HepG2 (cell line): ENCODE results near the gene AMZ2. TPM values are rescaled to one million over a fixed set of nuclear protein-coding genes. Genes with fewer than 3 reads are reported as not detected.
A peak's percentile ranks its signal among the peaks of the same experiment; 100 is the strongest.

Experiments used
- AFF4 ChIP-seq: sonication (generic); formaldehyde crosslinking; IDR thresholded peaks from 2 replicates; pipeline ENCODE4 v1.4.0; 2020; ENCODE audit warnings: missing genetic modification reagents
- FOXO1 ChIP-seq: sonication (generic); formaldehyde crosslinking; IDR thresholded peaks from 2 replicates; pipeline ENCODE4 v1.4.0; 2020; ENCODE audit warnings: missing genetic modification reagents
- HDAC2 ChIP-seq: sonication (generic); formaldehyde crosslinking; IDR thresholded peaks from 2 replicates; pipeline ENCODE4 v1.4.0; 2020; ENCODE audit warnings: missing genetic modification reagents
- NCOA1 ChIP-seq: sonication (generic); formaldehyde crosslinking; IDR thresholded peaks from 2 replicates; pipeline ENCODE4 v1.9.0; 2021; ENCODE audit warnings: missing genetic modification reagents
- ZBED4 ChIP-seq: sonication (generic); formaldehyde crosslinking; IDR thresholded peaks from 2 replicates; pipeline ENCODE4 v1.4.0; 2020; ENCODE audit warnings: missing genetic modification reagents, borderline replicate concordance
- ZNF337 ChIP-seq: sonication (generic); formaldehyde crosslinking; IDR thresholded peaks from 2 replicates; pipeline ENCODE4 v1.5.1; 2020; ENCODE audit warnings: missing genetic modification reagents, low read depth, mild to moderate bottlenecking, borderline replicate concordance
- ZNF549 ChIP-seq: sonication (generic); formaldehyde crosslinking; IDR thresholded peaks from 2 replicates; pipeline ENCODE4 v1.5.0; 2020; ENCODE audit warnings: missing genetic modification reagents
- ZNF558 ChIP-seq: sonication (generic); formaldehyde crosslinking; IDR thresholded peaks from 2 replicates; pipeline ENCODE4 v1.9.0; 2022; ENCODE audit warnings: mild to moderate bottlenecking, missing genetic modification reagents, borderline replicate concordance
- ZNF891 ChIP-seq: sonication (generic); formaldehyde crosslinking; IDR thresholded peaks from 2 replicates; pipeline ENCODE4 v1.5.0; 2020; ENCODE audit warnings: mild to moderate bottlenecking, missing genetic modification reagents
- polyA plus RNA-seq, 8 experiments: library from polyadenylated mRNA; depleted of rRNA in 3 of 8; stranded (reverse) in 7 of 8; unstranded in 1 of 8; fragments of >200 nt; fragmentation: Illumina TruSeq in 4 of 8; extraction: Trizol in 4 of 8; gene quantifications; 2 replicates each; pipeline versions ENCODE4 v1.2.1 to v1.2.3, GENCODE V29; 2011 to 2016; ENCODE audit warnings: low read depth in 4 of 8, missing spikeins in 1 of 8, mixed read lengths in 1 of 8; ENCODE audit not compliant: insufficient read depth in 1 of 8
- total RNA-seq, 5 experiments: library from RNA; depleted of rRNA; stranded (reverse); fragments of >200 nt; fragmentation: Illumina TruSeq; extraction: Trizol; gene quantifications; 2 replicates each; pipeline ENCODE4 v1.2.3, GENCODE V29; 2016; ENCODE audit warnings: low read depth in 1 of 5
- TF ChIP-seq, protein P1 (sequence below): sonication (generic); formaldehyde crosslinking; IDR thresholded peaks from 2 replicates; pipeline ENCODE4 v1.8.0; 2022; ENCODE audit warnings: missing genetic modification reagents, mild to moderate bottlenecking, borderline replicate concordance
- TF ChIP-seq, protein P2 (sequence below): IDR thresholded peaks from 2 replicates; pipeline ENCODE4 v1.6.1; 2016; ENCODE audit warnings: low read depth, missing genetic modification reagents, missing compliant biosample characterization
- TF ChIP-seq, protein P3 (sequence below): sonication (generic); formaldehyde crosslinking; IDR thresholded peaks from 2 replicates; pipeline ENCODE4 v1.8.0; 2022; ENCODE audit warnings: mild to moderate bottlenecking, missing genetic modification reagents, moderate library complexity

AMZ2 gene
- total and polyA plus RNA-seq, 2 of the 13 experiments (the other 11 are each of a cell fraction or from before 2014, with no cell fraction given) = 86.9 to 90.2 TPM

DNA sequence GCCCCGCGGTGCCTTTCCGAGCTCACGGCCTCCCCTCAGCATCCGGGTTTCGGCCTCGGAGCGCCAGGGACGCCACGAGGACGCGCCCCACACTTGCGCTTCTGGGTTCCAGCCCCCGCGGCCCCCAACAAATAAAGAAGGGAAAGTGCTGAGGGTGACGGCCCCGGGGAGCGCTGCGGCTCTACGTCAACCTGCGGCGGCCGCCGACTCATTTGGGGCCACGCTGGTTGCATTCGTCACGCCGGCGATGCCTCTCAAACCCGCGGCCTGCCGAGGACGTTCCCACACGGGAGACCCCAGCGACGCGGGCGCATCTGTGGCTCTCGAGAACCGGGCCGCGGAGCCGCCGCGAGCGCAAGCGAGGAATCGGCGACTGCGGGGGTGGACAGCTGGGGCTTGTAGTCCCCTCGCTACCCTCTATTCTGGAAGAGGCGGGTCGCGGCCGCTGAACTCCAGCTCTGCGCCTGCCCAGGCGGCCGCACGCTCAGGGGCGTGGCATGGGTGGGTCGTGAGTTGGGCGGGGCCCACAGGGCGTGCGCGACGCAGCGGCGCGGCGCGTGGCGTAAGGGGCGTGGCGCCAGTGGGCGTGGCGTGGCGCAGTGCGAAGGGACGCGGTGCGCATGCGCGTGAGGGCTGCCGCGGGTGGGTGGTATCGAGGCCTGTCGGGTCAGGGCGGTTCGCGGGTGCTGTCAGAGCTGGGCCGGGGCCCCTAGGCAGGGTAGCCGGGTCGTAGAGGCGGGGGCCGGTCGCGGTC lies at the start of gene AMZ2 (continued):
- TF ChIP-seq AFF4 (CRISPR knock-in tag) = no peak
- TF ChIP-seq ZBED4 = peak; percentile 81
- peak; percentile 73 for TF ChIP-seq HDAC2 (CRISPR knock-in tag)
- peak; percentile 89 for TF ChIP-seq NCOA1 (CRISPR knock-in tag)
- TF ChIP-seq, protein P1, sequence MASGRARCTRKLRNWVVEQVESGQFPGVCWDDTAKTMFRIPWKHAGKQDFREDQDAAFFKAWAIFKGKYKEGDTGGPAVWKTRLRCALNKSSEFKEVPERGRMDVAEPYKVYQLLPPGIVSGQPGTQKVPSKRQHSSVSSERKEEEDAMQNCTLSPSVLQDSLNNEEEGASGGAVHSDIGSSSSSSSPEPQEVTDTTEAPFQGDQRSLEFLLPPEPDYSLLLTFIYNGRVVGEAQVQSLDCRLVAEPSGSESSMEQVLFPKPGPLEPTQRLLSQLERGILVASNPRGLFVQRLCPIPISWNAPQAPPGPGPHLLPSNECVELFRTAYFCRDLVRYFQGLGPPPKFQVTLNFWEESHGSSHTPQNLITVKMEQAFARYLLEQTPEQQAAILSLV (CRISPR knock-in tag) = peak; percentile 74; the same call in 1 of the 2 replicates
- TF ChIP-seq, protein P2, sequence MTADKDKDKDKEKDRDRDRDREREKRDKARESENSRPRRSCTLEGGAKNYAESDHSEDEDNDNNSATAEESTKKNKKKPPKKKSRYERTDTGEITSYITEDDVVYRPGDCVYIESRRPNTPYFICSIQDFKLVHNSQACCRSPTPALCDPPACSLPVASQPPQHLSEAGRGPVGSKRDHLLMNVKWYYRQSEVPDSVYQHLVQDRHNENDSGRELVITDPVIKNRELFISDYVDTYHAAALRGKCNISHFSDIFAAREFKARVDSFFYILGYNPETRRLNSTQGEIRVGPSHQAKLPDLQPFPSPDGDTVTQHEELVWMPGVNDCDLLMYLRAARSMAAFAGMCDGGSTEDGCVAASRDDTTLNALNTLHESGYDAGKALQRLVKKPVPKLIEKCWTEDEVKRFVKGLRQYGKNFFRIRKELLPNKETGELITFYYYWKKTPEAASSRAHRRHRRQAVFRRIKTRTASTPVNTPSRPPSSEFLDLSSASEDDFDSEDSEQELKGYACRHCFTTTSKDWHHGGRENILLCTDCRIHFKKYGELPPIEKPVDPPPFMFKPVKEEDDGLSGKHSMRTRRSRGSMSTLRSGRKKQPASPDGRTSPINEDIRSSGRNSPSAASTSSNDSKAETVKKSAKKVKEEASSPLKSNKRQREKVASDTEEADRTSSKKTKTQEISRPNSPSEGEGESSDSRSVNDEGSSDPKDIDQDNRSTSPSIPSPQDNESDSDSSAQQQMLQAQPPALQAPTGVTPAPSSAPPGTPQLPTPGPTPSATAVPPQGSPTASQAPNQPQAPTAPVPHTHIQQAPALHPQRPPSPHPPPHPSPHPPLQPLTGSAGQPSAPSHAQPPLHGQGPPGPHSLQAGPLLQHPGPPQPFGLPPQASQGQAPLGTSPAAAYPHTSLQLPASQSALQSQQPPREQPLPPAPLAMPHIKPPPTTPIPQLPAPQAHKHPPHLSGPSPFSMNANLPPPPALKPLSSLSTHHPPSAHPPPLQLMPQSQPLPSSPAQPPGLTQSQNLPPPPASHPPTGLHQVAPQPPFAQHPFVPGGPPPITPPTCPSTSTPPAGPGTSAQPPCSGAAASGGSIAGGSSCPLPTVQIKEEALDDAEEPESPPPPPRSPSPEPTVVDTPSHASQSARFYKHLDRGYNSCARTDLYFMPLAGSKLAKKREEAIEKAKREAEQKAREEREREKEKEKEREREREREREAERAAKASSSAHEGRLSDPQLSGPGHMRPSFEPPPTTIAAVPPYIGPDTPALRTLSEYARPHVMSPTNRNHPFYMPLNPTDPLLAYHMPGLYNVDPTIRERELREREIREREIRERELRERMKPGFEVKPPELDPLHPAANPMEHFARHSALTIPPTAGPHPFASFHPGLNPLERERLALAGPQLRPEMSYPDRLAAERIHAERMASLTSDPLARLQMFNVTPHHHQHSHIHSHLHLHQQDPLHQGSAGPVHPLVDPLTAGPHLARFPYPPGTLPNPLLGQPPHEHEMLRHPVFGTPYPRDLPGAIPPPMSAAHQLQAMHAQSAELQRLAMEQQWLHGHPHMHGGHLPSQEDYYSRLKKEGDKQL (CRISPR knock-in tag) = 0 out of 2 replicates have a peak, but pooled peaks have one; percentile 10
- no peak for TF ChIP-seq ZNF549 (CRISPR knock-in tag)
- peak; percentile 51 for TF ChIP-seq FOXO1
- peak; percentile 81 for TF ChIP-seq ZNF891 (CRISPR knock-in tag)
- TF ChIP-seq ZNF558 (CRISPR knock-in tag) = peak; percentile 12; the same call in 1 of the 2 replicates
- peak; percentile 96 for TF ChIP-seq ZNF337 (CRISPR knock-in tag)
- TF ChIP-seq, protein P3, sequence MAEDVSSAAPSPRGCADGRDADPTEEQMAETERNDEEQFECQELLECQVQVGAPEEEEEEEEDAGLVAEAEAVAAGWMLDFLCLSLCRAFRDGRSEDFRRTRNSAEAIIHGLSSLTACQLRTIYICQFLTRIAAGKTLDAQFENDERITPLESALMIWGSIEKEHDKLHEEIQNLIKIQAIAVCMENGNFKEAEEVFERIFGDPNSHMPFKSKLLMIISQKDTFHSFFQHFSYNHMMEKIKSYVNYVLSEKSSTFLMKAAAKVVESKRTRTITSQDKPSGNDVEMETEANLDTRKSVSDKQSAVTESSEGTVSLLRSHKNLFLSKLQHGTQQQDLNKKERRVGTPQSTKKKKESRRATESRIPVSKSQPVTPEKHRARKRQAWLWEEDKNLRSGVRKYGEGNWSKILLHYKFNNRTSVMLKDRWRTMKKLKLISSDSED = 0 out of 2 replicates have a peak, but pooled peaks have one; percentile 30
